H1 (cell line): ENCODE measurements around the gene SMARCA4. TPM values are rescaled to one million over a fixed set of nuclear protein-coding genes. Genes with fewer than 3 reads are reported as not detected.
A peak's percentile ranks its signal among the peaks of the same experiment; 100 is the strongest.

ENCODE experiments used
- CTCF ChIA-PET: fragments of 300-600 bp; sonication (Branson Sonifier 250); formaldehyde crosslinking; loops from one replicate; lab custom pipeline; 2021; ENCODE audit not compliant: partially characterized antibody; lab: Charles Lee
- POLR2A ChIA-PET: fragments of 300-600 bp; sonication (Branson Sonifier 250); formaldehyde crosslinking; loops from one replicate; lab custom pipeline; 2021; ENCODE audit warnings: inconsistent platforms; ENCODE audit not compliant: partially characterized antibody; lab: Charles Lee
- DNase-seq, 2 experiments: peaks; one replicate each; pipeline versions ENCODE4 v3.0.0 to v3.0.0-alpha.2; 2010 to 2022; ENCODE audit warnings: low spot score in 2 of 2, low read depth in 1 of 2, mixed read lengths in 1 of 2
- FAIRE-seq: peaks from 2 replicates; lab custom pipeline; 2011; peaks lifted over from hg19 to GRCh38; lab: Jason Lieb, UNC
- H2AFZ ChIP-seq: 2 replicates; pipeline ENCODE4 v1.8.1; 2012; ENCODE audit warnings: low read length, inconsistent platforms
- H2AK5ac ChIP-seq: 2 replicates; pipeline ENCODE4 v1.6.1; 2013; ENCODE audit warnings: low read depth, low read length
- H2BK120ac ChIP-seq: replicated peaks from 2 replicates; pipeline ENCODE3; 2013; ENCODE audit warnings: low read depth, low read length, inconsistent platforms
- H2BK12ac ChIP-seq: 2 replicates; pipeline ENCODE4 v1.6.1; 2013; ENCODE audit warnings: low read depth, low read length
- H2BK15ac ChIP-seq: 2 replicates; pipeline ENCODE4 v1.6.1; 2013; ENCODE audit warnings: low read length
- H2BK20ac ChIP-seq: 2 replicates; pipeline ENCODE4 v1.6.1; 2013; ENCODE audit warnings: low read length
- H2BK5ac ChIP-seq: 2 replicates; pipeline ENCODE4 v1.6.1; 2013; ENCODE audit warnings: low read depth, low read length
- H3K14ac ChIP-seq: 2 replicates; pipeline ENCODE4 v1.6.1; 2013; ENCODE audit warnings: inconsistent platforms; ENCODE audit not compliant: insufficient read length
- H3K18ac ChIP-seq: 2 replicates; pipeline ENCODE4 v1.6.1; 2013; ENCODE audit warnings: low read length; ENCODE audit errors: extremely low read depth
- H3K23ac ChIP-seq: 2 replicates; pipeline ENCODE4 v1.6.1; 2013; ENCODE audit warnings: inconsistent platforms; ENCODE audit not compliant: insufficient read length
- H3K23me2 ChIP-seq: 2 replicates; pipeline ENCODE4 v1.6.1; 2013; ENCODE audit warnings: low read depth, low read length
- H3K27ac ChIP-seq: 2 replicates; pipeline ENCODE4 v1.6.1; 2011; ENCODE audit warnings: low read depth, low read length, inconsistent platforms
- H3K27me3 ChIP-seq, 4 experiments: replicated peaks in 1 of 4; 1 replicate in 1 of 4; 2 replicates in 3 of 4; pipeline versions ENCODE4 v1.6.1 to v1.8.1; 2011 to 2013; ENCODE audit warnings: low read length in 3 of 4, mild to moderate bottlenecking in 3 of 4, inconsistent platforms in 2 of 4, mixed read lengths in 2 of 4, moderate library complexity in 1 of 4; ENCODE audit not compliant: control insufficient read depth in 3 of 4, insufficient read depth in 3 of 4; ENCODE audit errors: extremely low read depth in 1 of 4
- H3K36me3 ChIP-seq, 4 experiments: 2 replicates each; pipeline versions ENCODE4 v1.6.1 to v1.8.1; 2011 to 2013; ENCODE audit warnings: mild to moderate bottlenecking in 4 of 4, low read length in 3 of 4, moderate library complexity in 2 of 4, control low read depth in 1 of 4, inconsistent platforms in 1 of 4; ENCODE audit not compliant: insufficient read depth in 4 of 4, control insufficient read depth in 2 of 4
- H3K4ac ChIP-seq: replicated peaks from 2 replicates; pipeline ENCODE3; 2013; ENCODE audit warnings: low read length, low read depth, mixed read lengths, inconsistent platforms; ENCODE audit not compliant: insufficient read length
- H3K4me1 ChIP-seq, 4 experiments: replicated peaks in 1 of 4; 1 replicate in 1 of 4; 2 replicates in 3 of 4; pipeline versions ENCODE4 v1.6.1 to v1.8.1; 2011 to 2013; ENCODE audit warnings: low read length in 3 of 4, inconsistent platforms in 2 of 4, mixed read lengths in 1 of 4; ENCODE audit not compliant: insufficient read depth in 4 of 4, control insufficient read depth in 3 of 4
- H3K4me2 ChIP-seq, 2 experiments: 2 replicates each; pipeline versions ENCODE4 v1.6.1 to v1.8.1; 2011 to 2013; ENCODE audit warnings: low read depth in 2 of 2, low read length in 2 of 2, control low read depth in 1 of 2, inconsistent platforms in 1 of 2, mild to moderate bottlenecking in 1 of 2; ENCODE audit not compliant: insufficient read depth in 1 of 2
- H3K4me3 ChIP-seq, 4 experiments: fragments of 200-600, 300-600 bp in 1 of 4; sonication (generic), shearing (Covaris generic), sonication (Bioruptor Twin) in 1 of 4; 2 replicates each; pipeline versions ENCODE4 v1.5.1 to v1.8.1; 2011 to 2016; ENCODE audit warnings: low read length in 4 of 4, low read depth in 3 of 4, control low read depth in 2 of 4, inconsistent platforms in 2 of 4, mild to moderate bottlenecking in 2 of 4, mixed read lengths in 1 of 4, moderate library complexity in 1 of 4; ENCODE audit not compliant: insufficient read depth in 2 of 4; ENCODE audit errors: extremely low read depth in 1 of 4
- H3K56ac ChIP-seq: replicated peaks from 2 replicates; pipeline ENCODE3; 2013; ENCODE audit warnings: low read depth, mild to moderate bottlenecking, mixed read lengths, low read length, inconsistent platforms; ENCODE audit not compliant: insufficient read length
- H3K79me1 ChIP-seq: 2 replicates; pipeline ENCODE4 v1.6.1; 2013; ENCODE audit warnings: low read depth, low read length, control low read depth
- H3K79me2 ChIP-seq, 2 experiments: 2 replicates each; pipeline versions ENCODE4 v1.6.1 to v1.8.1; 2012 to 2013; ENCODE audit warnings: low read length in 2 of 2, mild to moderate bottlenecking in 2 of 2, inconsistent platforms in 1 of 2; ENCODE audit not compliant: insufficient read depth in 2 of 2, control insufficient read depth in 1 of 2
- H3K9ac ChIP-seq, 4 experiments: replicated peaks in 1 of 4; 1 replicate in 1 of 4; 2 replicates in 3 of 4; pipeline versions ENCODE4 v1.6.1 to v1.8.1; 2011 to 2013; ENCODE audit warnings: low read depth in 3 of 4, low read length in 3 of 4, control low read depth in 2 of 4, mild to moderate bottlenecking in 2 of 4, moderate library complexity in 2 of 4, inconsistent platforms in 1 of 4; ENCODE audit errors: extremely low read depth in 1 of 4
- H3K9me3 ChIP-seq, 2 experiments: 2 replicates each; pipeline versions ENCODE4 v1.6.1 to v1.8.1; 2012 to 2013; ENCODE audit warnings: mild to moderate bottlenecking in 2 of 2, moderate library complexity in 2 of 2, control low read depth in 1 of 2, inconsistent platforms in 1 of 2, low read depth in 1 of 2, low read length in 1 of 2, mixed read lengths in 1 of 2; ENCODE audit not compliant: insufficient read depth in 2 of 2
- H4K20me1 ChIP-seq, 2 experiments: replicated peaks in 1 of 2; 2 replicates each; pipeline versions ENCODE3 to v1.8.1; 2011 to 2013; ENCODE audit warnings: inconsistent platforms in 2 of 2, low read length in 2 of 2, mild to moderate bottlenecking in 1 of 2; ENCODE audit not compliant: insufficient read depth in 2 of 2, control insufficient read depth in 1 of 2
- H4K5ac ChIP-seq: 2 replicates; pipeline ENCODE4 v1.6.1; 2013; ENCODE audit warnings: low read length, low read depth, mixed read lengths, inconsistent platforms; ENCODE audit not compliant: insufficient read length
- H4K8ac ChIP-seq: 2 replicates; pipeline ENCODE4 v1.8.0; 2013; ENCODE audit warnings: mild to moderate bottlenecking, moderate library complexity, low read length, inconsistent platforms; ENCODE audit not compliant: insufficient read depth; ENCODE audit errors: extremely low read depth
- H4K91ac ChIP-seq: replicated peaks from 2 replicates; pipeline ENCODE3; 2013; ENCODE audit warnings: low read length, mixed read lengths, inconsistent platforms; ENCODE audit not compliant: insufficient read length
- PHF8 ChIP-seq: fragments of 200-600 bp; sonication (generic); conservative IDR thresholded peaks from 2 replicates; pipeline ENCODE4 v1.7.1; 2012; ENCODE audit warnings: low read depth, mild to moderate bottlenecking, inconsistent platforms, low read length, moderate library complexity
- WGBS, 2 experiments: shearing (Covaris generic) in 1 of 2; methylation state at CpG; one replicate each; pipeline versions ENCODE4 v1.1.6 to v1.1.7; 2013 to 2015; ENCODE audit warnings: low lambda C conversion rate in 2 of 2, mixed read lengths in 2 of 2, inconsistent platforms in 1 of 2, low coverage in 1 of 2, missing lambda C conversion rate in 1 of 2; ENCODE audit not compliant: insufficient replicate concordance in 2 of 2, insufficient coverage in 1 of 2, insufficient read length in 1 of 2; ENCODE audit errors: extremely low coverage in 1 of 2, missing lambda C conversion rate in 1 of 2; 5-methylcytosine and 5-hydroxymethylcytosine counted together
- polyA plus RNA-seq, 7 experiments: library from polyadenylated mRNA; depleted of rRNA in 3 of 7; stranded (reverse) in 5 of 7; unstranded in 2 of 7; fragments of >200 nt in 5 of 7; fragments of 200-250 nt in 2 of 7; gene quantifications; 1 replicate in 5 of 7; 2 replicates in 1 of 7; 4 replicates in 1 of 7; pipeline versions ENCODE4 v1.2.1 to v1.2.3, GENCODE V29; 2011 to 2013; ENCODE audit warnings: missing spikeins in 2 of 7, mixed read lengths in 2 of 7
- total RNA-seq: library from RNA; stranded (reverse); fragmentation: NEBNext Ultra II Directional; extraction: Animal tissue kit (Norgen Biotek cat#: 25700); gene quantifications from 2 replicates; pipeline ENCODE4 v1.2.1, GENCODE V29; 2021

The SMARCA4 gene
- total and polyA plus RNA-seq, 2 of the 8 experiments (the other 6 are each of a cell fraction or from before 2014, with no cell fraction given): 86.4 to 263 TPM

- no peak overlapping the region for H4K5ac ChIP-seq
- H3K4ac ChIP-seq: no peak overlapping the region
- H3K18ac ChIP-seq: no peak overlapping the region
- no peaks in the 10 kb centered on the region for H3K27me3 ChIP-seq
- H3K9ac ChIP-seq: no peak overlapping the region
- H3K56ac ChIP-seq: no peak overlapping the region
- no peak overlapping the region for H3K4me3 ChIP-seq
- H4K20me1 ChIP-seq: peaks cover 8 to 10% of the 10 kb centered on the region in 2 experiments
- no peak for DNase-seq
- peak overlapping the region; percentile 17 to 100; a peak in 1 of 4 replicates for H3K4me2 ChIP-seq
- H3K9me3 ChIP-seq: no peaks in the 10 kb centered on the region
- no peak overlapping the region for H3K14ac ChIP-seq
- no peak overlapping the region for H2BK20ac ChIP-seq
- no peak overlapping the region for H4K91ac ChIP-seq
- no peak overlapping the region for H3K23ac ChIP-seq
- H2BK5ac ChIP-seq: 0 out of 2 replicates have a peak overlapping the region, but pooled peaks have one; percentile 8
- H3K23me2 ChIP-seq: peaks cover 5% of the 10 kb centered on the region
- WGBS, 2 experiments: 87% methylated on average over 4 of the region's 4 CpGs; no CpG with 5 or more reads in 1 of the 2 experiments
- peaks cover 0 to 12% (median 8%) of the 10 kb centered on the region in 4 experiments; a peak in 6 of 7 replicates for H3K4me1 ChIP-seq
- no peak overlapping the region for H2BK12ac ChIP-seq
- no peak for FAIRE-seq
- H4K8ac ChIP-seq: peak overlapping the region; percentile 69; the same call in 1 of the 2 replicates
- CTCF ChIA-PET: interaction anchor here (1.2 to 12.4 kb wide), 3 partner anchors 18 to 35 kb away, joined by 3 to 110 read pairs (median 13); no protein-coding TSS in a partner anchor
- no peak overlapping the region for H2BK15ac ChIP-seq
- H2AFZ ChIP-seq: no peak overlapping the region
- H3K79me1 ChIP-seq: peaks cover 21% of the 10 kb centered on the region
- H3K79me2 ChIP-seq: peaks cover 43 to 73% of the 10 kb centered on the region in 2 experiments
- no peaks in the 10 kb centered on the region for H3K36me3 ChIP-seq
- POLR2A ChIA-PET: interaction anchor here (0.6 to 5.1 kb wide), 2 partner anchors 13 to 50 kb away, joined by 3 to 28 read pairs; no protein-coding TSS in a partner anchor
- no peak overlapping the region for H3K27ac ChIP-seq
- no peak overlapping the region for H2AK5ac ChIP-seq
- no peak overlapping the region for H2BK120ac ChIP-seq
- TF ChIP-seq PHF8: no peak
These were observed 3.0 kb downstream of the SMARCA4 start for GRCh38 chr19:10963865-10964264.
